B cell (primary cell): ENCODE results near the gene ERC2. TPM values are rescaled to one million over a fixed set of nuclear protein-coding genes. Genes with fewer than 3 reads are reported as not detected.

Source experiments
- ATAC-seq: fragments of 200-7000 bp; cut with Tn5 transposase; one replicate; pipeline ENCODE4 v1.10.0; 2021; ENCODE audit warnings: low read depth, mild to moderate bottlenecking, moderate number of reproducible peaks, moderate library complexity
- CTCF ChIA-PET: fragments of 350-600 bp; sonication (Branson Sonifier 250); formaldehyde crosslinking; loops from one replicate; lab custom pipeline; 2021; ENCODE audit warnings: antibody characterized with exemption, inconsistent platforms; lab: Charles Lee
- POLR2A ChIA-PET: fragments of 350-600 bp; sonication (Branson Sonifier 250); formaldehyde crosslinking; loops from one replicate; lab custom pipeline; 2021; ENCODE audit warnings: antibody characterized with exemption; lab: Charles Lee
- DNase-seq: peaks from one replicate; pipeline ENCODE4 v3.0.0; 2013
- H2AFZ ChIP-seq: 2 replicates; pipeline ENCODE4 v1.6.1; 2012; ENCODE audit warnings: mild to moderate bottlenecking, low read depth, low read length; ENCODE audit not compliant: insufficient read depth, poor library complexity, severe bottlenecking
- H3K27ac ChIP-seq, 2 donors: 1 replicate in 1 of 2; 2 replicates in 1 of 2; pipeline ENCODE4 v1.5.1; 2012 to 2013; ENCODE audit warnings: low read length in 2 of 2, mild to moderate bottlenecking in 2 of 2, moderate library complexity in 1 of 2
- H3K27me3 ChIP-seq, 4 experiments: fragments of 200-600 bp in 1 of 4; sonication (generic) in 1 of 4; replicated peaks in 1 of 4; 1 replicate in 2 of 4; 2 replicates in 2 of 4; pipeline versions ENCODE4 v1.6.1 to v1.7.0; 2013 to 2016; ENCODE audit warnings: low read length in 3 of 4, mild to moderate bottlenecking in 2 of 4, mixed read lengths in 1 of 4, moderate library complexity in 1 of 4; ENCODE audit not compliant: insufficient read depth in 4 of 4, control insufficient read depth in 3 of 4; ENCODE audit errors: control extremely low read depth in 1 of 4
- H3K36me3 ChIP-seq, 2 experiments: replicated peaks in 1 of 2; 1 replicate in 1 of 2; 2 replicates in 1 of 2; pipeline versions ENCODE4 v1.6.1 to v1.7.1; 2013; ENCODE audit warnings: low read length in 1 of 2; ENCODE audit not compliant: insufficient read depth in 2 of 2, control insufficient read depth in 1 of 2; ENCODE audit errors: control extremely low read depth in 1 of 2, extremely low read depth in 1 of 2
- H3K4me1 ChIP-seq, 2 donors: fragments of 200-600 bp in 1 of 2; sonication (generic) in 1 of 2; 1 replicate in 1 of 2; 2 replicates in 1 of 2; pipeline versions ENCODE4 v1.5.1 to v1.6.1; 2013 to 2017; ENCODE audit warnings: low read length in 2 of 2; ENCODE audit not compliant: control insufficient read depth in 2 of 2, insufficient read depth in 2 of 2
- H3K4me2 ChIP-seq: replicated peaks from 2 replicates; pipeline ENCODE3; 2012; ENCODE audit warnings: mild to moderate bottlenecking, low read depth, low read length; ENCODE audit not compliant: poor library complexity, severe bottlenecking
- H3K4me3 ChIP-seq, 5 experiments: fragments of 200-600 bp in 1 of 5; sonication (generic) in 1 of 5; 1 replicate in 3 of 5; 2 replicates in 2 of 5; pipeline versions ENCODE4 v1.5.1 to v1.7.0; 2011 to 2016; ENCODE audit warnings: low read length in 4 of 5, mild to moderate bottlenecking in 4 of 5, low read depth in 2 of 5, control low read depth in 1 of 5, moderate library complexity in 1 of 5; ENCODE audit not compliant: insufficient read depth in 1 of 5; ENCODE audit errors: control extremely low read depth in 1 of 5, extremely low read depth in 1 of 5
- H3K79me2 ChIP-seq: fragments of 200-600 bp; sonication (generic); one replicate; pipeline ENCODE4 v1.6.0; 2016; ENCODE audit warnings: low read length; ENCODE audit not compliant: control insufficient read depth, insufficient read depth
- H3K9ac ChIP-seq: fragments of 200-600 bp; sonication (generic); 2 replicates; pipeline ENCODE4 v1.6.1; 2017; ENCODE audit warnings: mild to moderate bottlenecking, low read length, moderate library complexity
- H3K9me3 ChIP-seq, 3 donors: one replicate each; pipeline versions ENCODE4 v1.6.1 to v1.7.1; 2013; ENCODE audit warnings: low read length in 2 of 3; ENCODE audit not compliant: control insufficient read depth in 2 of 3, insufficient read depth in 1 of 3; ENCODE audit errors: control extremely low read depth in 1 of 3
- H4K20me1 ChIP-seq: 2 replicates; pipeline ENCODE4 v1.6.0; 2012; ENCODE audit warnings: mild to moderate bottlenecking, low read length; ENCODE audit not compliant: insufficient read depth, control insufficient read depth, poor library complexity, severe bottlenecking
- H3K27ac Mint-ChIP-seq: one replicate; pipeline ENCODE4 v1.8.0; 2021; ENCODE audit warnings: mixed read lengths
- H3K27me3 Mint-ChIP-seq: one replicate; pipeline ENCODE4 v1.8.0; 2021; ENCODE audit warnings: mixed read lengths
- H3K4me1 Mint-ChIP-seq: one replicate; pipeline ENCODE4 v1.8.0; 2021; ENCODE audit warnings: mixed read lengths
- H3K4me3 Mint-ChIP-seq: one replicate; pipeline ENCODE4 v1.8.0; 2021; ENCODE audit warnings: mixed read lengths
- H3K9me3 Mint-ChIP-seq: one replicate; pipeline ENCODE4 v1.8.0; 2022; ENCODE audit warnings: mixed read lengths; ENCODE audit not compliant: insufficient read depth
- EZH2 ChIP-seq: IDR thresholded peaks from 2 replicates; pipeline ENCODE4 v1.6.1; 2012; ENCODE audit warnings: borderline replicate concordance, low read depth, mild to moderate bottlenecking, moderate library complexity, low read length; ENCODE audit not compliant: insufficient read depth, poor library complexity, severe bottlenecking
- WGBS: methylation state at CpG from one replicate; pipeline ENCODE4 v1.1.5; 2013; ENCODE audit warnings: missing lambda C conversion rate; ENCODE audit not compliant: insufficient coverage; 5-methylcytosine and 5-hydroxymethylcytosine counted together
- intact Hi-C: fragments of 100-400 bp; cut with micrococcal nuclease; formaldehyde crosslinking; loops from one replicate; pipeline ENCODE4 v1.10.0; 2022
- polyA plus RNA-seq: library from polyadenylated mRNA; depleted of rRNA; stranded (reverse); fragments of >200 nt; gene quantifications from 2 replicates; pipeline ENCODE4 v1.2.3, GENCODE V29; 2012
- total RNA-seq, 2 donors: library from RNA; stranded (reverse); fragments of 120-200 nt in 1 of 2; gene quantifications; 1 replicate in 1 of 2; 2 replicates in 1 of 2; pipeline versions ENCODE4 v1.2.3 to v1.2.4, GENCODE V29; 2013 to 2022
- TF ChIP-seq, protein P1 (sequence below): fragments of 200-600 bp; IDR thresholded peaks from one replicate; pipeline ENCODE4 v1.8.0; 2022; ENCODE audit warnings: antibody characterized with exemption, mild to moderate bottlenecking

The ERC2 gene
- total and polyA plus RNA-seq, 2 donors (not counting 1 experiment from before 2014, with no cell fraction given), result not detected

DNA sequence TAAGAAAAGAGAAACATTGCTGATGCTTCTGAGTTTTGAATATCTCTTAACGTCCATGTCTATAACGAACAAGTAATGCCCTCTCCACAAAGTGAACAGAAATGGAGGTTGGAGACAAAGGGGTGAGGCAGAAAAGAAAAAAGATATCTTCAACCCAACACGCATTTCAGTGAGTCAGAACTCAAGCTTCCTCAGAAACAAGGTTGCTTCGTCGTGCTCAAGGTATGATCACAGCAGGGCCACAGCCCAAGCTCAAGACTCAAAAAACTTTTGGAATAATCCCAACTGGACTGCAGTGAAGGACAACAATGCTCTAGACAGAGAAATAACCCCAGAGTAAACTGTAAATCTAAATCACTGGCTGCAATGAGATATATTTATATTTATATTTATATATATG is 1000.0 kb downstream of the ERC2 start:
- ChIA-PET CTCF (interaction anchor here (0.9 kb wide), 1 partner anchor 9 kb away, joined by 3 read pairs; no protein-coding TSS in a partner anchor), POLR2A (no interaction called here)
- Histone ChIP-seq H3K36me3 (no peaks in the 10 kb centered on the region), H3K4me3 (no peak overlapping the region), H3K27me3 (no peaks in the 10 kb centered on the region), H3K9me3 (peaks cover 0 to 6% (median 0%) of the 10 kb centered on the region in 3 donors), H2AFZ (no peak overlapping the region), H3K4me2 (no peak overlapping the region), H4K20me1 (no peaks in the 10 kb centered on the region), H3K4me1 (no peaks in the 10 kb centered on the region), H3K79me2 (no peaks in the 10 kb centered on the region), H3K27ac (no peak overlapping the region), H3K9ac (no peak overlapping the region)
- Mint-ChIP-seq H3K4me3 (no peak overlapping the region), H3K27ac (no peak overlapping the region), H3K4me1 (no peaks in the 10 kb centered on the region), H3K27me3 (peaks cover 14% of the 10 kb centered on the region), H3K9me3 (no peaks in the 10 kb centered on the region)
- WGBS, result 80% methylated on average over 1 of the region's 5 CpGs
- DNase-seq (no peak), ATAC-seq (no peak)
- intact Hi-C loops, result no loop called here
- TF ChIP-seq, protein P1, sequence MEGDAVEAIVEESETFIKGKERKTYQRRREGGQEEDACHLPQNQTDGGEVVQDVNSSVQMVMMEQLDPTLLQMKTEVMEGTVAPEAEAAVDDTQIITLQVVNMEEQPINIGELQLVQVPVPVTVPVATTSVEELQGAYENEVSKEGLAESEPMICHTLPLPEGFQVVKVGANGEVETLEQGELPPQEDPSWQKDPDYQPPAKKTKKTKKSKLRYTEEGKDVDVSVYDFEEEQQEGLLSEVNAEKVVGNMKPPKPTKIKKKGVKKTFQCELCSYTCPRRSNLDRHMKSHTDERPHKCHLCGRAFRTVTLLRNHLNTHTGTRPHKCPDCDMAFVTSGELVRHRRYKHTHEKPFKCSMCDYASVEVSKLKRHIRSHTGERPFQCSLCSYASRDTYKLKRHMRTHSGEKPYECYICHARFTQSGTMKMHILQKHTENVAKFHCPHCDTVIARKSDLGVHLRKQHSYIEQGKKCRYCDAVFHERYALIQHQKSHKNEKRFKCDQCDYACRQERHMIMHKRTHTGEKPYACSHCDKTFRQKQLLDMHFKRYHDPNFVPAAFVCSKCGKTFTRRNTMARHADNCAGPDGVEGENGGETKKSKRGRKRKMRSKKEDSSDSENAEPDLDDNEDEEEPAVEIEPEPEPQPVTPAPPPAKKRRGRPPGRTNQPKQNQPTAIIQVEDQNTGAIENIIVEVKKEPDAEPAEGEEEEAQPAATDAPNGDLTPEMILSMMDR, result no peak
- no peak for TF ChIP-seq EZH2

DNA sequence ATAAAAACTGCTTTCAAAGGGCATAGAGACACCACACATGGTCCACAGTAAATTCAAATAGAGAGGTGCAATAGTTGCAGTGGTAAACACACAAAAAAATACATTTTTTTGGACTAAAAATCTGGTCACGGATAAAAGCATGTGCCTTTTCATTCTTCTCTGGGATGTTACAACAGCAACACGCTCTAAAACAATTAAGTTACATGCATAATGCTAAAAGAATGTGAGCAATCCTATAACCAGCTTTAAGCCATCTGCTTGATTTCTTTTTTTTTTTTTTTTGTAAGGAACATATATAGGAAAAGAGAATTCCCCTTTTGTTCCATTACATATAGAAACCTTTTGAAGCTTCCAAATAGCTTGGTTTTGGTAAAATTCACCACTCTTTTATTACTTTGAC is 1001.2 kb downstream of the ERC2 start:
- Mint-ChIP-seq H3K4me1 (no peaks in the 10 kb centered on the region), H3K4me3 (no peak overlapping the region), H3K27me3 (peaks cover 9% of the 10 kb centered on the region), H3K9me3 (no peaks in the 10 kb centered on the region), H3K27ac (no peak overlapping the region)
- WGBS, result 80% methylated on average over 1 of the region's 2 CpGs
- CTCF ChIA-PET, result no interaction called here
- Histone ChIP-seq H3K79me2 (no peaks in the 10 kb centered on the region), H3K4me1 (no peaks in the 10 kb centered on the region), H3K9me3 (peaks cover 0 to 7% (median 0%) of the 10 kb centered on the region in 3 donors), H3K9ac (no peak overlapping the region), H4K20me1 (no peaks in the 10 kb centered on the region), H3K4me3 (no peak overlapping the region), H2AFZ (no peak overlapping the region), H3K4me2 (no peak overlapping the region), H3K27ac (no peak overlapping the region), H3K36me3 (no peaks in the 10 kb centered on the region), H3K27me3 (no peaks in the 10 kb centered on the region)
- DNase-seq (no peak), ATAC-seq (no peak)
- intact Hi-C loops, result no loop called here
- TF ChIP-seq, protein P1, result no peak
- TF ChIP-seq EZH2, result no peak
- POLR2A ChIA-PET, result no interaction called here
